GM21717 (cell line): ENCODE results near the gene CBX5.
"Not testable (repeated sequence)": the region's sequence is repeated elsewhere in the genome, so short reads cannot be mapped to it uniquely, and the experiment has no call there.

Experiments used
- ATAC-seq: cut with Tn5 transposase; IDR thresholded peaks from one replicate; pipeline ENCODE4 v1.9.1; 2021; ENCODE audit warnings: mild to moderate bottlenecking, moderate library complexity; ENCODE audit not compliant: unreplicated experiment

CBX5 gene

GRCh38 chr12:54270345-54270744, 9.6 kb downstream of the CBX5 start:
- ATAC-seq: no peak

- ATAC-seq: no peak
These were observed 13.1 kb downstream of the CBX5 start for GRCh38 chr12:54266852-54267251.

GRCh38 chr12:54265364-54265812, 14.5 kb downstream of the CBX5 start:
- ATAC-seq: no peak

- no peak for ATAC-seq
These were observed 17.5 kb downstream of the CBX5 start for GRCh38 chr12:54262403-54262925.

- no peak for ATAC-seq
These were observed 18.0 kb downstream of the CBX5 start for GRCh38 chr12:54261815-54262402.

- ATAC-seq: peak; percentile 71
These were observed 20.5 kb downstream of the CBX5 start for GRCh38 chr12:54259194-54260011.

DNA sequence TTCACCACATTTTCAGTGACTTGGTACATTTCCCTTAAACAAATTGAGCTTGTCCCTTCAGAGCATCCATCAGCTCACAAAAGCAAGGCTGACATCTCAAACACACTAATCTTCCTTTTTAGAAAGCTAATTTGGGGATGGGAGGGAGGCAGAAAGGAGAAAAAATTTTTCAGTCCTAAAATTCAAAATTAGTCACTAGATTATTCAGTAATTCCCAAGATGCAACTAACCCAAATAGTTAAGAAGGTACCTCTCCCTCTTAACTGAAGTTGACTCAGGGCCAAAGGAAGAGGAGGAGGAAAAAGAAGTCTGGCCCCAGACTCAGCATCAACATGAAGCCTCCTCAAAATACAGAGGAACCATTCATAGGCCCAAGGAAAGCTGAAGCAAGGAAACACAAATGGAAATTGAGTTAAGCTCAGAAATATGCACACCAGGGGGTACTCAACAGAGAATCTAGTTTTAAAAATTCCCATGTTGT, 21.7 kb downstream of the CBX5 start:
- ATAC-seq: no peak

GRCh38 chr12:54257332-54257731, 22.6 kb downstream of the CBX5 start:
- no peak for ATAC-seq

DNA sequence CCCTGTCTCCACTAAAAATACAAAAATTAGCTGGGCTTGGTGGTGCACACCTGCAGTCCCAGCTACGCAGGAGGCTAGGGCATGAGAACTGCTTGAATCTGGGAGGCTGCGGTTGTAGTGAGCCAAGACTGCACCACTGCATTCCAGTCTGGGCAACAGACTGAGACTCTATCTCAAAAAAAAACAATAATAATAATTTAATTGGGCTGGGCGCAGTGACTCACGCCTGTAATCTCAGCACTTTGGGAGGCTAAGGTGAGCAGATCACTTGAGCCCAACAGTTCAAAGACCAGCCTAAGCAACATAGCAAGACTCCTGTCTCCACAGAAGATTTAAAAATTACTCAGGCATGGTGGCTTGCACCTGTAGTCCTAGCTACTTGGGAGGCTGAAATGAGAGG, 26.7 kb downstream of the CBX5 start:
- no peak for ATAC-seq

GRCh38 chr12:54251667-54252284, 28.1 kb downstream of the CBX5 start:
- ATAC-seq: no peak

DNA sequence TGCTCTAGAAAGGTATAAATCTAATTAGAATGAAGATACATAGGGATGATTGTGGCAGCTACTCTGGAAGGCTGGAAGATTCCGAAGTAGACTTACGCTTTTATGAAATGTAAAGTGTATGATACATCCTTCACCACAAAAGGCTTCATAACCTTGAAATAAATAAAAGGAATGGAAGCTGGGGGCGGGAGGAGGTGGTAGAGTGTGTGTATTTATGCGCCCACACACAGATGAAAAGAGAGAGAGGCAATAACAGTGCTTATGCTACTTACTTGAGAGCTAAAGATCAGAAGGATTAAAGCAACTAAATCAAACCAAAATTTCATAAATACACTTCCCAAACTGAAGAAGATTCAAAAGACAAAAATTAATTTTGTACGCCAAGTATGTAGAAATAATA, 30.4 kb downstream of the CBX5 start:
- ATAC-seq: no peak

GRCh38 chr12:54246011-54246641, 33.8 kb downstream of the CBX5 start:
- ATAC-seq: no peak

- peak; percentile 62 for ATAC-seq
These were observed 38.8 kb downstream of the CBX5 start for GRCh38 chr12:54240971-54241588.

GRCh38 chr12:54240129-54240528, 39.8 kb downstream of the CBX5 start:
- no peak for ATAC-seq

GRCh38 chr12:54239620-54240019, 40.3 kb downstream of the CBX5 start:
- ATAC-seq: no peak

GRCh38 chr12:54238531-54238930, 41.4 kb downstream of the CBX5 start:
- no peak for ATAC-seq

GRCh38 chr12:54232790-54233189, 47.1 kb downstream of the CBX5 start:
- no peak for ATAC-seq

GRCh38 chr12:54231269-54231668, 48.7 kb downstream of the CBX5 start:
- not testable (repeated sequence) for ATAC-seq

DNA sequence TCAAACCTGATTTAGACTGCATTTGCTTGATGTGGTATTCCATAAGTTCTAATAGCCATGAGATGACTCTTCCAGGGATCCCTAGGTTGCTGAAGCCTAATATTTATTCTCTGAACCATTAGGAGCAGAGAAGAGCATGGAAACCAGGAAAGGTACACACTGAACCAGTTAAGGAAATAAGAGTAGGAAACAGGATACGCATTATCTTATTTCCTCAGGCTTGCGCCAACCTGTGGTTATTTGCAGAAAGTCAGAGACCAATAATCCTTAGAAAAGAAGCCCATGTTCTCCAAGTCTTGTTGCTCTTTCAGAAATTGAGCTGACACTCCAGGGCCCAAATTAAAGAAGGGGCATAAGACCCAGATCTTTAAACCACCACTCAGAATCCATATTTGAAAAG, 49.4 kb downstream of the CBX5 start:
- no peak for ATAC-seq

DNA sequence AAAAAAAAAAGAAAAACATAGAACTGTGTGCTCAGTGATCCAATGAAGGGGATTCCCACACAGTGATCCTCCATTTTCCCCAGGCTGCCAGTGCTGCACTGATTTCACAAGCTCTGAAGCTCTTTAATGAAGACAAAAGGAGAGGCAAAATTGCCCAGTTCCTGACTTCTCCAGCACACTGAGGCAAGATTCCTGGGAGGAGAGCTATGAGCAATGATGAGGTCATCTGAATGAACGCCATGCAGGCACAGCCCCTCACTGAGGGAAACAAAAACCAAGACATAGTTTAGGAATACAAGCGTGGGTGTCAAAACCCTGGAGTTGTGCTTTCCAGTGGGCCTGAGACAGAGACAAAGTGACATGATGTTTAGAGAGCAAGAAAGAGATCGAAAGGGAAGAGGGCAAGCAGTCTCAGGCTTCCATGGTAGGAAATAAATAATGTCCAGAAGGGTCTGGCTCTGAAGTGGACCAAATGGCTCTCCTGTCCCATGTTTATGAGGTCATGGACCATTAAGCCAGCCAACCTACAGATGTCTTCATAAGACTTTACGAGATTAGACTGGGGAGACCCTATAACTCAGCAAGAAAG, 50.2 kb downstream of the CBX5 start:
- ATAC-seq: no peak
